SU-DHL-6 (cell line): ENCODE measurements around the gene INPP5E.

Experiments used
- H2AFZ ChIP-seq: fragments of 200-600 bp; sonication (generic); 2 replicates; pipeline ENCODE4 v1.6.1; 2014; ENCODE audit warnings: low read depth, mild to moderate bottlenecking, moderate library complexity, mixed read lengths, antibody characterized with exemption, low read length; ENCODE audit not compliant: severe bottlenecking
- H3F3A ChIP-seq: fragments of 200-600 bp; shearing (Covaris generic); 2 replicates; pipeline ENCODE4 v1.6.0; 2016; ENCODE audit warnings: antibody characterized with exemption, mild to moderate bottlenecking; ENCODE audit not compliant: insufficient read depth
- H3K27ac ChIP-seq: fragments of 200-600 bp; sonication (generic); 2 replicates; pipeline ENCODE4 v1.5.1; 2016; ENCODE audit warnings: low read depth, mild to moderate bottlenecking, low read length, moderate library complexity, mixed read lengths
- H3K27me3 ChIP-seq: fragments of 200-600 bp; sonication (generic), shearing (Covaris generic); 2 replicates; pipeline ENCODE4 v1.6.0; 2014; ENCODE audit warnings: mild to moderate bottlenecking, low read length
- H3K36me3 ChIP-seq: fragments of 200-600 bp; sonication (generic); 2 replicates; pipeline ENCODE4 v1.6.1; 2014; ENCODE audit warnings: mild to moderate bottlenecking, low read length, mixed read lengths
- H3K4me2 ChIP-seq: fragments of 300-600, 200-600 bp; shearing (Covaris generic), sonication (generic); 2 replicates; pipeline ENCODE4 v1.6.0; 2014; ENCODE audit warnings: low read length, low read depth, mild to moderate bottlenecking; ENCODE audit not compliant: poor library complexity, severe bottlenecking
- H3K4me3 ChIP-seq: fragments of 200-600 bp; sonication (generic); 2 replicates; pipeline ENCODE4 v1.5.1; 2014; ENCODE audit warnings: antibody characterized with exemption, low read length, mild to moderate bottlenecking, mixed read lengths; ENCODE audit not compliant: insufficient read depth, poor library complexity, severe bottlenecking
- H3K79me2 ChIP-seq: fragments of 200-600 bp; sonication (generic); 2 replicates; pipeline ENCODE4 v1.6.1; 2014; ENCODE audit warnings: mild to moderate bottlenecking, low read length, moderate library complexity; ENCODE audit not compliant: insufficient read depth
- H3K9ac ChIP-seq: fragments of 200-600 bp; sonication (generic); 2 replicates; pipeline ENCODE4 v1.7.0; 2014; ENCODE audit warnings: mild to moderate bottlenecking, low read length
- H3K9me2 ChIP-seq: fragments of 200-600 bp; sonication (generic); replicated peaks from 2 replicates; pipeline ENCODE4 v1.6.1; 2014; ENCODE audit warnings: low read length; ENCODE audit not compliant: insufficient read depth
- H3K9me3 ChIP-seq: fragments of 200-600 bp; sonication (generic); 2 replicates; pipeline ENCODE4 v1.6.1; 2014; ENCODE audit warnings: low read length, mixed read lengths; ENCODE audit not compliant: insufficient read depth
- H4K20me1 ChIP-seq: fragments of 200-600 bp; sonication (generic); 2 replicates; pipeline ENCODE4 v1.6.1; 2014; ENCODE audit warnings: low read depth, mild to moderate bottlenecking, antibody characterized with exemption, low read length, moderate library complexity, mixed read lengths
- CTCF ChIP-seq: fragments of 200-600 bp; sonication (generic); IDR thresholded peaks from one replicate; pipeline ENCODE4 v1.5.1; 2017; ENCODE audit warnings: antibody characterized with exemption, mild to moderate bottlenecking, low read length, moderate library complexity; ENCODE audit not compliant: insufficient read depth, poor library complexity, severe bottlenecking
- EZH2phosphoT487 ChIP-seq: fragments of 200-600 bp; sonication (generic), shearing (Covaris generic); conservative IDR thresholded peaks from 2 replicates; pipeline ENCODE4 v1.6.1; 2018; ENCODE audit warnings: mild to moderate bottlenecking, antibody characterized with exemption, low read length, moderate library complexity, mixed read lengths

Gene INPP5E

GRCh38 chr9:136438548-136439480, 831 bp downstream of the INPP5E start:
- H3K36me3 ChIP-seq = no peaks in the 10 kb centered on the region
- H3K27me3 ChIP-seq = no peaks in the 10 kb centered on the region
- TF ChIP-seq CTCF (no peak), EZH2phosphoT487 (no peak)
- peak overlapping the region; percentile 74 for H2AFZ ChIP-seq
- no peaks in the 10 kb centered on the region for H3K9me3 ChIP-seq
- peak overlapping the region; percentile 52 for H3K27ac ChIP-seq
- no peaks in the 10 kb centered on the region for H3K9me2 ChIP-seq
- peak overlapping the region; percentile 88 for H3K4me3 ChIP-seq
- H4K20me1 ChIP-seq = no peaks in the 10 kb centered on the region
- H3K79me2 ChIP-seq = peaks cover 22% of the 10 kb centered on the region
- H3K9ac ChIP-seq = peak overlapping the region; percentile 93
- H3K4me2 ChIP-seq = peak overlapping the region; percentile 73
- peaks cover 10% of the 10 kb centered on the region for H3F3A ChIP-seq

DNA sequence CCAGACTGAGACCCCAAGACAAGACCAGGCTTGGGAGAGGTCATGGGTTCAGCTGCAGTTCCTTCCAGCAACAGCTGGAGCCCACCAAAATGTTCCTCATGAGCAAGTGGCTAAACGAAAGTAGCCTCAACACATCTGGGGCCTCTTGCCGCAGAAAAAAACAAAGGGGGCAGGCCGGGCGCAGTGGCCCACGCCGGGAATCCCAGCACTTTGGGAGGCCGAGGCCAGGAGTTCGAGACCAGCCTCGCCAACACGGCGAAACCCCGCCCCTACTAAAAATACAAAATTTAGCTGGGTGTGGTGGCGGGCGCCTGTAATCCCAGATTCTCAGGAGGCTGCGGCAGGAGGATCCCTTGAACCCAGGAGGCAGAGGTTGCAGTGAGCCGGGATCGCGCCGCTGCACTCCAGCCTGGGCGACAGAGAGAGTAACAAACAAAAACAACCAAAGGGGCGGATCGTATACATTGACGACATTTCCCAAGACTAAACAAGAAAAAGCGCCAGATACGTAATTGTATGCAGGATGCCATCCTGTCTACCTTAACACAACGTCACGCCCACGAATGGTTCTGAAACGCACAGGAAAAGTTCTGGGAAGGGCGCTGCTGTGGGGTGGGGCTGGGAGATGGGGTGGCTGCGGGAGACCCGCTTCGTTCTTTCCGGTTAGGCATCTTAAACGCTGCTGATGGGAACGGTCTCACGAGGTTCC, 1.7 kb downstream of the INPP5E start:
- Histone ChIP-seq H3K4me3 (peak overlapping the region; percentile 88), H3K9ac (peak overlapping the region; percentile 93), H3K4me2 (peak overlapping the region; percentile 73), H3K36me3 (no peaks in the 10 kb centered on the region), H3K9me2 (no peaks in the 10 kb centered on the region), H3K27me3 (no peaks in the 10 kb centered on the region), H3F3A (peaks cover 10% of the 10 kb centered on the region), H3K27ac (no peak overlapping the region), H4K20me1 (no peaks in the 10 kb centered on the region), H3K9me3 (no peaks in the 10 kb centered on the region), H2AFZ (no peak overlapping the region), H3K79me2 (peaks cover 22% of the 10 kb centered on the region)
- no peak for TF ChIP-seq EZH2phosphoT487

GRCh38 chr9:136437430-136437829, 2.2 kb downstream of the INPP5E start:
- Histone ChIP-seq H3K79me2 (peaks cover 22% of the 10 kb centered on the region), H3K36me3 (no peaks in the 10 kb centered on the region), H3K9me3 (no peaks in the 10 kb centered on the region), H3K4me2 (peak overlapping the region; percentile 73), H2AFZ (no peak overlapping the region), H3K9ac (peak overlapping the region; percentile 12; the same call in 1 of the 2 replicates), H4K20me1 (no peaks in the 10 kb centered on the region), H3K27ac (no peak overlapping the region), H3K9me2 (no peaks in the 10 kb centered on the region), H3K27me3 (no peaks in the 10 kb centered on the region), H3K4me3 (peak overlapping the region; percentile 88), H3F3A (peaks cover 10% of the 10 kb centered on the region)
- TF ChIP-seq EZH2phosphoT487 = no peak
- no peak for TF ChIP-seq CTCF
